Ishikawa (cell line): Measurements from ENCODE around the gene C11orf54.

Experiments used
- CEBPB ChIP-seq: IDR thresholded peaks from 2 replicates; pipeline ENCODE4 v1.6.1; 2012
- CREB1 ChIP-seq: IDR thresholded peaks from 2 replicates; pipeline ENCODE4 v1.6.1; 2012; ENCODE audit warnings: low read depth
- EGR1 ChIP-seq: IDR thresholded peaks from 2 replicates; pipeline ENCODE4 v1.6.1; 2012
- EP300 ChIP-seq: IDR thresholded peaks from 2 replicates; pipeline ENCODE4 v1.6.1; 2012; ENCODE audit warnings: borderline replicate concordance
- FOXM1 ChIP-seq: IDR thresholded peaks from 2 replicates; pipeline ENCODE4 v1.6.1; 2012; ENCODE audit warnings: low read depth, borderline replicate concordance
- NFIC ChIP-seq: IDR thresholded peaks from 2 replicates; pipeline ENCODE4 v1.6.1; 2012
- RAD21 ChIP-seq: IDR thresholded peaks from 2 replicates; pipeline ENCODE4 v1.6.1; 2012; ENCODE audit warnings: low read depth
- TAF1 ChIP-seq: IDR thresholded peaks from 2 replicates; pipeline ENCODE4 v1.6.1; 2012; ENCODE audit warnings: low read depth, mild to moderate bottlenecking
- TCF12 ChIP-seq: IDR thresholded peaks from 2 replicates; pipeline ENCODE4 v1.6.1; 2012; ENCODE audit warnings: low read depth
- TEAD4 ChIP-seq: IDR thresholded peaks from 2 replicates; pipeline ENCODE4 v1.6.1; 2012
- YY1 ChIP-seq: IDR thresholded peaks from 2 replicates; pipeline ENCODE4 v1.6.1; 2012; ENCODE audit warnings: low read depth
- ZBTB7A ChIP-seq: IDR thresholded peaks from 2 replicates; pipeline ENCODE4 v1.6.1; 2012; ENCODE audit warnings: low read depth
- TF ChIP-seq, protein P1 (sequence below): IDR thresholded peaks from 2 replicates; pipeline ENCODE4 v1.6.1; 2012
- TF ChIP-seq, protein P2 (sequence below): IDR thresholded peaks from 2 replicates; pipeline ENCODE4 v1.6.1; 2012; ENCODE audit warnings: low read depth, mild to moderate bottlenecking
- TF ChIP-seq, protein P3 (sequence below): IDR thresholded peaks from 2 replicates; pipeline ENCODE4 v1.6.1; 2012

C11orf54 gene

DNA sequence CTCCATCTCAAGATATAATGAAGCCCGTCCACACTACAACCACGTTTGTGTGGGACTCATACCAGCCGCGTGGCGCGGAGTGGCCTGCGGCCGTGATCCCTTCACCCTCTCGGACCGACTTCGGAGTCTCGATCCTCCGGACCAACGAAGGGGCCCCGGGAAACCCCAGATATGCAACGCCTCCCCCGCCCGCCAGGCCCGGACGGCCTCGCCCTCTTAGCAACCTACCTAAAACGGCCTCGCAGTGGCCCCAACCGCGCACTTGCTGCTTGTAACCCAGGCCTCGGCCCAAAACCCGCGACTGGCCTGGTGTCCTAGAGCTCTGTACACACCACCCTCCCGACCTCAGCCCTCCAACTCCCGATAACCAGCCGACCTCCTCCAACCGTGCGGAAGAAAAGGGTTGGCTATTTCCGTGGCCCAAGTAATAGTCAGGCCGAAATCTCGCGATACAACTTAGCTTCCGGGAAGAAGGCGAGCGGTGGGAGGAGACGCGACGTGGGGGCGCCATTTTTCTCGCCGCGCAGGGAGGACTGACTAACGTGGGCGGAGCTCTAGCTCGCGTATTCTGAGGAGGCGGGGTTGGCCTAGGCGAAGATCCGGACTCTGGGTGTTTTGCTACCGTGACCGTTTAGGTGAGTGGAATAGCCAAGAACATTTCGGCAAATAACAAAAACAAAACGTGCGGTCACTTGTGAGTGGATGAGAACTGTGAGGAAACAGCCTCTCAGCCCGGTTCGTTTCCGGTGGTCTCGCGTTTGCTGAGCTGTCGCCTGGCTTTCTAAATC lies at the start of gene C11orf54, which contains the start of gene TAF1D:
C11orf54 (plus strand) TSS at position 579 of the 788 bp plus-strand sequence. CDS start 5,722 bp downstream, outside the sequence.
TAF1D (minus strand) TSS at position 402 of the 788 bp plus-strand sequence. CDS start 2,191 bp downstream, outside the sequence.
- TF ChIP-seq EP300 (no peak), YY1 (peak; percentile 90), EGR1 (peak; percentile 44; the same call in 1 of the 2 replicates), TAF1 (peak; percentile 86), TCF12 (peak; percentile 23; the same call in 1 of the 2 replicates), CREB1 (no peak)
- TF ChIP-seq, protein P1, sequence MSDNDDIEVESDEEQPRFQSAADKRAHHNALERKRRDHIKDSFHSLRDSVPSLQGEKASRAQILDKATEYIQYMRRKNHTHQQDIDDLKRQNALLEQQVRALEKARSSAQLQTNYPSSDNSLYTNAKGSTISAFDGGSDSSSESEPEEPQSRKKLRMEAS, result peak; percentile 79; the same call in 1 of the 2 replicates

DNA sequence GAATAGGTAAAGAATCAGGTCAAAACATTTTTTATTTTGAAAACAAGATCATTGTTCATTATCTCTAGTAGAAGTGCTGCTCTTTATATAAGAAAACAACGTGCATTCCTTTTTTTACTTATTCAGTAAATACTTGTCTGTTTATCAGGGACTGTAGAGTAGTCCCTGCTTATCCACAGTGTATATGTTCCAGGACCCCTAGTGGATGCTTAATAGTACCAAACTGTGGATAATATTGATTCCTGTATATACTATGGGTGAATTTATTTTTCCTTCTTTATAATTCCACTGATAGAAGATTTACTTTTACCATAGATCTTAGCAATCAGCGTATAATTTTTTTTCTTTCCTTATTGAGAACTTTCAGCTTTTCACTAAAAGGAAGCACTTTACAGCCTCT lies 47.4 kb upstream of the C11orf54 start:
- TF ChIP-seq TCF12, result no peak
- TF ChIP-seq, protein P1, result no peak

DNA sequence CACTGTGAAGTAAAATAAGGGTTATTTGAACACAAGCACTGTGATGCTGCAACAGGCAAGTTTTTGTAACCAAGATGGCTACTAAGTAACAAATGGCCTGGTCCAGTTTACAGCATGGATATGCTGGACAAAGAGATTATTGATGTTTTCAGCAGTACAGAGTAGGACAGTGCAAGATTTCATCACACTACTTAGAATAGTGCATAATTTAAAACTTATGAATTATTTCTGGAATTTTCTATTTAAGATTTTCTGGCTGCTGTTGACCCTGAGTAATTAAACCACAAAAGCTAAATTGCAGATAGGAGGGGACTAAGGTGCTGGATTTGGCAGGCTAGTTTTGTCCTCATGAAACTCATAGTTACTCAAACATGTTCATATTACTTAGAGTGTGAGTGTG lies 46.9 kb upstream of the C11orf54 start:
- TF ChIP-seq ZBTB7A (no peak), EP300 (no peak), EGR1 (no peak), FOXM1 (no peak), TEAD4 (no peak)
- TF ChIP-seq, protein P2, sequence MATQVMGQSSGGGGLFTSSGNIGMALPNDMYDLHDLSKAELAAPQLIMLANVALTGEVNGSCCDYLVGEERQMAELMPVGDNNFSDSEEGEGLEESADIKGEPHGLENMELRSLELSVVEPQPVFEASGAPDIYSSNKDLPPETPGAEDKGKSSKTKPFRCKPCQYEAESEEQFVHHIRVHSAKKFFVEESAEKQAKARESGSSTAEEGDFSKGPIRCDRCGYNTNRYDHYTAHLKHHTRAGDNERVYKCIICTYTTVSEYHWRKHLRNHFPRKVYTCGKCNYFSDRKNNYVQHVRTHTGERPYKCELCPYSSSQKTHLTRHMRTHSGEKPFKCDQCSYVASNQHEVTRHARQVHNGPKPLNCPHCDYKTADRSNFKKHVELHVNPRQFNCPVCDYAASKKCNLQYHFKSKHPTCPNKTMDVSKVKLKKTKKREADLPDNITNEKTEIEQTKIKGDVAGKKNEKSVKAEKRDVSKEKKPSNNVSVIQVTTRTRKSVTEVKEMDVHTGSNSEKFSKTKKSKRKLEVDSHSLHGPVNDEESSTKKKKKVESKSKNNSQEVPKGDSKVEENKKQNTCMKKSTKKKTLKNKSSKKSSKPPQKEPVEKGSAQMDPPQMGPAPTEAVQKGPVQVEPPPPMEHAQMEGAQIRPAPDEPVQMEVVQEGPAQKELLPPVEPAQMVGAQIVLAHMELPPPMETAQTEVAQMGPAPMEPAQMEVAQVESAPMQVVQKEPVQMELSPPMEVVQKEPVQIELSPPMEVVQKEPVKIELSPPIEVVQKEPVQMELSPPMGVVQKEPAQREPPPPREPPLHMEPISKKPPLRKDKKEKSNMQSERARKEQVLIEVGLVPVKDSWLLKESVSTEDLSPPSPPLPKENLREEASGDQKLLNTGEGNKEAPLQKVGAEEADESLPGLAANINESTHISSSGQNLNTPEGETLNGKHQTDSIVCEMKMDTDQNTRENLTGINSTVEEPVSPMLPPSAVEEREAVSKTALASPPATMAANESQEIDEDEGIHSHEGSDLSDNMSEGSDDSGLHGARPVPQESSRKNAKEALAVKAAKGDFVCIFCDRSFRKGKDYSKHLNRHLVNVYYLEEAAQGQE, result no peak

DNA sequence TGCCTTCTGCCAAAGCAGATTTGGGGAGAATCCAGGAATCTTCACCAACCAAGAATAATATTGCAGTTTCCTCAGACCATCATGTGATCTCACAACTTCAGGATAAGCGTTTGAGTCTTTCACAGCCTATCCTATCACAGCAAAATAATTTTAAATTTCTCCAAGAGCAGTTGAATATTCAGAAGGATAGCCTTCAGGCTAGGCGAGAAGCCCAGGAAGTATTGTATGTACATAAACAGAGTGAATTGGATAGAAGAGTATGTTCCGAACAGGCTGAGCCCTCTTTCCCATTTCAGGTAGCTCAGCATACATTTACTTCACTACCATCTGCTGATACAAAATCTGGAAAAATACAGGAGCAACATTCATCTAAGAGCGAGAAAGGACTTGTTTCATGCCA lies 43.9 kb upstream of the C11orf54 start:
- no peak for TF ChIP-seq TAF1
- no peak for TF ChIP-seq EGR1
- TF ChIP-seq EP300, result no peak
- TF ChIP-seq CREB1, result no peak
- TF ChIP-seq TCF12, result no peak
- no peak for TF ChIP-seq TEAD4
- TF ChIP-seq, protein P2, result no peak
- no peak for TF ChIP-seq RAD21
- TF ChIP-seq CEBPB, result no peak
- no peak for TF ChIP-seq ZBTB7A
- TF ChIP-seq, protein P1, result no peak
- no peak for TF ChIP-seq NFIC
- TF ChIP-seq YY1, result no peak
- TF ChIP-seq, protein P3, sequence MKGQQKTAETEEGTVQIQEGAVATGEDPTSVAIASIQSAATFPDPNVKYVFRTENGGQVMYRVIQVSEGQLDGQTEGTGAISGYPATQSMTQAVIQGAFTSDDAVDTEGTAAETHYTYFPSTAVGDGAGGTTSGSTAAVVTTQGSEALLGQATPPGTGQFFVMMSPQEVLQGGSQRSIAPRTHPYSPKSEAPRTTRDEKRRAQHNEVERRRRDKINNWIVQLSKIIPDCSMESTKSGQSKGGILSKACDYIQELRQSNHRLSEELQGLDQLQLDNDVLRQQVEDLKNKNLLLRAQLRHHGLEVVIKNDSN, result no peak
- no peak for TF ChIP-seq FOXM1

DNA sequence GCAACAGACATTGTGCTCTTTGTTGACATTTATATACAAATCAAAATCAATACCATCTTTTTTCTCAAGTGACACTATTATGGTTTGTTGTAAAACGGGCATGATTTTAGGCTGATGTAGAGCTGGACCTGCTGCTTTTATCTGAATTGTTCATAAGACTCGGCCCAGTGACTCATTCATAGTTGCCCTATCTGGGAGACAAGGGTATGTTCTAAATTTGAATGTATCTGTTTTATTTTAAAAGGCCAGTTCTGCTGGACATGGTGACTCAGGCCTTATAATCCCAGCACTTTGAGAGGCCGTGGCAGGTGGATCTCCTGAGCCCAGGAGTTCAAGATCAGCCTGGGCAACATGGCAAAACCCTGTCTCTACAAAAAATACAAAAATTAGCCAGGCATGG lies 40.6 kb upstream of the C11orf54 start:
- TF ChIP-seq, protein P1, result no peak
- TF ChIP-seq FOXM1 (no peak), TEAD4 (no peak), RAD21 (no peak), TCF12 (no peak), CEBPB (no peak), ZBTB7A (no peak), EP300 (no peak)
- TF ChIP-seq, protein P2, result no peak
